Esophagus squamous epithelium (tissue), 4 donors: ENCODE data around the gene FAM153A.
"Not testable (repeated sequence)": the region's sequence is repeated elsewhere in the genome, so short reads cannot be mapped to it uniquely, and the experiment has no call there.

Experiments
- CTCF ChIP-seq, 6 experiments: fragments of 450-650 bp in 4 of 6; fragments of 200-600 bp in 2 of 6; sonication (generic) in 2 of 6; IDR thresholded peaks; one replicate each; pipeline ENCODE4 v1.5.1; 2016 to 2019; ENCODE audit warnings: antibody characterized with exemption in 6 of 6, mild to moderate bottlenecking in 4 of 6, moderate library complexity in 4 of 6
- POLR2A ChIP-seq, 4 donors: fragments of 450-650 bp; IDR thresholded peaks; one replicate each; pipeline ENCODE4 v1.6.1; 2017; ENCODE audit warnings: antibody characterized with exemption in 4 of 4, mild to moderate bottlenecking in 4 of 4, moderate library complexity in 3 of 4

- TF ChIP-seq POLR2A, CTCF (IDR thresholded peaks at IDR 0.05): not testable (repeated sequence)
Observed at GRCh38 chr5:177696100-177696499, 86.6 kb downstream of the FAM153A start.
